ENCODE measurements around the gene C20orf204.

GRCh38 chr20:64044484-64045247 lies 8.7 kb downstream of the C20orf204 start:
- TF ChIP-seq CTCF (IDR thresholded peaks at IDR 0.05; ENCODE audit: low read depth, low read length, missing input control), result no peak
- TF ChIP-seq REST (IDR thresholded peaks at IDR 0.05), result no peak
- TF ChIP-seq TAF1 (conservative IDR thresholded peaks at IDR 0.05), result no peak
- TF ChIP-seq YY1 (IDR thresholded peaks at IDR 0.05), result no peak
